ENCODE data around the gene IL17C. TPM values are rescaled to one million over a fixed set of nuclear protein-coding genes. Genes with fewer than 3 reads are reported as not detected.

IL17C gene
- total and polyA plus RNA-seq, 9 of the 15 experiments (the other 6 are each of a cell fraction or from before 2014, with no cell fraction given): not detected

DNA sequence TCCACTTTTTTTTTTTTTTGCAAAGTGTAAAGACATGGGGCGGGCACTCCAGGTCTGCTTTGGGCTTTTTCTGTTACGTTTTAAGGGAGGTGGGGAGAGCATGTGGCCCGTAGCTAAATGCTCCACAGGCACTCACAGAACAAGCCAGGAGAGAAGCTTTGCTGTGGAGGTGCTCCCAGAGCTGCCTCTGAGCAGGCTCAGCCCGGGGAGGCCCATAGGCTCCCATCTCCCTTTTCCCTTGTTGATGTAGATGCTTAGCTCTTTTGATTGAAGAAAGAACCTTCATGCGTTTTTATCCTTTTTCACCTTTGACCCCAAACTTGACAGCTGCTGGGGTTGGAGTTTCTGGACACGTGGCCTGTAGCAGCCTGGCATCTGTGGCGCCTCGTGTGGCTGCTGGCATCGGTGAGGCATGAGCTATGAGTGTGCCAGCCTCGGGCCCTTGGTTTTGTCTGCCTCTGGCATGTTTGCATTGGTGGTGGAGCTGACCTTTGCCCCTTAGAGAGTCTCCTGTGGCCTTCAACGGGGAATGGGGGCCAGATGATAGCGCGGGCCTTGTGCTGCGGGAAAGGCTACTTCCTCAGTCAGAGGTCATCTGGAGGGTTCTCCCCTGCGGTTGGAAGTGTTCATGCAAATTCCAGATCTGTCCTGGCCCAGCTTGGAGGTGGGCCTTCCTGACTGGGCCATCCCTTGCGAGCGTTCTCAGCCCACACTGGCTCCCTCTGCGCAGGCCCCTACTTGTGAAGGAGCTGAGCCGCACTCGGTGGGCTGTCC lies 20.0 kb upstream of the IL17C start (continued):
- TF ChIP-seq, protein P1, sequence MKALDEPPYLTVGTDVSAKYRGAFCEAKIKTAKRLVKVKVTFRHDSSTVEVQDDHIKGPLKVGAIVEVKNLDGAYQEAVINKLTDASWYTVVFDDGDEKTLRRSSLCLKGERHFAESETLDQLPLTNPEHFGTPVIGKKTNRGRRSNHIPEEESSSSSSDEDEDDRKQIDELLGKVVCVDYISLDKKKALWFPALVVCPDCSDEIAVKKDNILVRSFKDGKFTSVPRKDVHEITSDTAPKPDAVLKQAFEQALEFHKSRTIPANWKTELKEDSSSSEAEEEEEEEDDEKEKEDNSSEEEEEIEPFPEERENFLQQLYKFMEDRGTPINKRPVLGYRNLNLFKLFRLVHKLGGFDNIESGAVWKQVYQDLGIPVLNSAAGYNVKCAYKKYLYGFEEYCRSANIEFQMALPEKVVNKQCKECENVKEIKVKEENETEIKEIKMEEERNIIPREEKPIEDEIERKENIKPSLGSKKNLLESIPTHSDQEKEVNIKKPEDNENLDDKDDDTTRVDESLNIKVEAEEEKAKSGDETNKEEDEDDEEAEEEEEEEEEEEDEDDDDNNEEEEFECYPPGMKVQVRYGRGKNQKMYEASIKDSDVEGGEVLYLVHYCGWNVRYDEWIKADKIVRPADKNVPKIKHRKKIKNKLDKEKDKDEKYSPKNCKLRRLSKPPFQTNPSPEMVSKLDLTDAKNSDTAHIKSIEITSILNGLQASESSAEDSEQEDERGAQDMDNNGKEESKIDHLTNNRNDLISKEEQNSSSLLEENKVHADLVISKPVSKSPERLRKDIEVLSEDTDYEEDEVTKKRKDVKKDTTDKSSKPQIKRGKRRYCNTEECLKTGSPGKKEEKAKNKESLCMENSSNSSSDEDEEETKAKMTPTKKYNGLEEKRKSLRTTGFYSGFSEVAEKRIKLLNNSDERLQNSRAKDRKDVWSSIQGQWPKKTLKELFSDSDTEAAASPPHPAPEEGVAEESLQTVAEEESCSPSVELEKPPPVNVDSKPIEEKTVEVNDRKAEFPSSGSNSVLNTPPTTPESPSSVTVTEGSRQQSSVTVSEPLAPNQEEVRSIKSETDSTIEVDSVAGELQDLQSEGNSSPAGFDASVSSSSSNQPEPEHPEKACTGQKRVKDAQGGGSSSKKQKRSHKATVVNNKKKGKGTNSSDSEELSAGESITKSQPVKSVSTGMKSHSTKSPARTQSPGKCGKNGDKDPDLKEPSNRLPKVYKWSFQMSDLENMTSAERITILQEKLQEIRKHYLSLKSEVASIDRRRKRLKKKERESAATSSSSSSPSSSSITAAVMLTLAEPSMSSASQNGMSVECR (CRISPR knock-in tag; IDR thresholded peaks at IDR 0.05): peak; percentile 65
- TF ChIP-seq, protein P2, sequence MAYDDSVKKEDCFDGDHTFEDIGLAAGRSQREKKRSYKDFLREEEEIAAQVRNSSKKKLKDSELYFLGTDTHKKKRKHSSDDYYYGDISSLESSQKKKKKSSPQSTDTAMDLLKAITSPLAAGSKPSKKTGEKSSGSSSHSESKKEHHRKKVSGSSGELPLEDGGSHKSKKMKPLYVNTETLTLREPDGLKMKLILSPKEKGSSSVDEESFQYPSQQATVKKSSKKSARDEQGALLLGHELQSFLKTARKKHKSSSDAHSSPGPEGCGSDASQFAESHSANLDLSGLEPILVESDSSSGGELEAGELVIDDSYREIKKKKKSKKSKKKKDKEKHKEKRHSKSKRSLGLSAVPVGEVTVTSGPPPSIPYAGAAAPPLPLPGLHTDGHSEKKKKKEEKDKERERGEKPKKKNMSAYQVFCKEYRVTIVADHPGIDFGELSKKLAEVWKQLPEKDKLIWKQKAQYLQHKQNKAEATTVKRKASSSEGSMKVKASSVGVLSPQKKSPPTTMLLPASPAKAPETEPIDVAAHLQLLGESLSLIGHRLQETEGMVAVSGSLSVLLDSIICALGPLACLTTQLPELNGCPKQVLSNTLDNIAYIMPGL (CRISPR knock-in tag; IDR thresholded peaks at IDR 0.05): no peak
- TF ChIP-seq ARID1B (IDR thresholded peaks at IDR 0.05) (no peak), BHLHE40 (IDR thresholded peaks at IDR 0.05; ENCODE audit: low read length) (no peak), RFX5 (IDR thresholded peaks at IDR 0.05; ENCODE audit: low read depth, low read length) (no peak), ZFX (CRISPR knock-in tag; IDR thresholded peaks at IDR 0.05) (peak; percentile 51; the same call in 1 of the 2 replicates), FOXA3 (CRISPR knock-in tag; conservative IDR thresholded peaks at IDR 0.05 in 1 of 2, IDR thresholded peaks at IDR 0.05 in 1 of 2) (peak in 1 of 2 experiments; percentile 72; a peak in 1 of 4 replicates), SP1 (CRISPR knock-in tag; IDR thresholded peaks at IDR 0.05) (no peak), PHB (CRISPR knock-in tag; IDR thresholded peaks at IDR 0.05) (no peak), NR2C2 (CRISPR knock-in tag; IDR thresholded peaks at IDR 0.05) (0 out of 2 replicates have a peak, but pooled peaks have one; percentile 74), NR2C2 (tag; IDR thresholded peaks at IDR 0.05) (0 out of 2 replicates have a peak, but pooled peaks have one; percentile 26), PHF20 (IDR thresholded peaks at IDR 0.05; ENCODE audit: partially characterized antibody) (no peak), SMARCA4 (IDR thresholded peaks at IDR 0.05) (no peak), ETS2 (tag; IDR thresholded peaks at IDR 0.05; ENCODE audit: borderline replicate concordance, poor library complexity, severe bottlenecking) (no peak)
- TF ChIP-seq, protein P3, sequence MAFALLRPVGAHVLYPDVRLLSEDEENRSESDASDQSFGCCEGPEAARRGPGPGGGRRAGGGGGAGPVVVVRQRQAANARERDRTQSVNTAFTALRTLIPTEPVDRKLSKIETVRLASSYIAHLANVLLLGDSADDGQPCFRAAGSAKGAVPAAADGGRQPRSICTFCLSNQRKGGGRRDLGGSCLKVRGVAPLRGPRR (CRISPR knock-in tag; IDR thresholded peaks at IDR 0.05): no peak
- TF ChIP-seq, protein P4, sequence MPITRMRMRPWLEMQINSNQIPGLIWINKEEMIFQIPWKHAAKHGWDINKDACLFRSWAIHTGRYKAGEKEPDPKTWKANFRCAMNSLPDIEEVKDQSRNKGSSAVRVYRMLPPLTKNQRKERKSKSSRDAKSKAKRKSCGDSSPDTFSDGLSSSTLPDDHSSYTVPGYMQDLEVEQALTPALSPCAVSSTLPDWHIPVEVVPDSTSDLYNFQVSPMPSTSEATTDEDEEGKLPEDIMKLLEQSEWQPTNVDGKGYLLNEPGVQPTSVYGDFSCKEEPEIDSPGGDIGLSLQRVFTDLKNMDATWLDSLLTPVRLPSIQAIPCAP (CRISPR knock-in tag; IDR thresholded peaks at IDR 0.05; ENCODE audit: borderline replicate concordance): no peak
- TF ChIP-seq, protein P5, sequence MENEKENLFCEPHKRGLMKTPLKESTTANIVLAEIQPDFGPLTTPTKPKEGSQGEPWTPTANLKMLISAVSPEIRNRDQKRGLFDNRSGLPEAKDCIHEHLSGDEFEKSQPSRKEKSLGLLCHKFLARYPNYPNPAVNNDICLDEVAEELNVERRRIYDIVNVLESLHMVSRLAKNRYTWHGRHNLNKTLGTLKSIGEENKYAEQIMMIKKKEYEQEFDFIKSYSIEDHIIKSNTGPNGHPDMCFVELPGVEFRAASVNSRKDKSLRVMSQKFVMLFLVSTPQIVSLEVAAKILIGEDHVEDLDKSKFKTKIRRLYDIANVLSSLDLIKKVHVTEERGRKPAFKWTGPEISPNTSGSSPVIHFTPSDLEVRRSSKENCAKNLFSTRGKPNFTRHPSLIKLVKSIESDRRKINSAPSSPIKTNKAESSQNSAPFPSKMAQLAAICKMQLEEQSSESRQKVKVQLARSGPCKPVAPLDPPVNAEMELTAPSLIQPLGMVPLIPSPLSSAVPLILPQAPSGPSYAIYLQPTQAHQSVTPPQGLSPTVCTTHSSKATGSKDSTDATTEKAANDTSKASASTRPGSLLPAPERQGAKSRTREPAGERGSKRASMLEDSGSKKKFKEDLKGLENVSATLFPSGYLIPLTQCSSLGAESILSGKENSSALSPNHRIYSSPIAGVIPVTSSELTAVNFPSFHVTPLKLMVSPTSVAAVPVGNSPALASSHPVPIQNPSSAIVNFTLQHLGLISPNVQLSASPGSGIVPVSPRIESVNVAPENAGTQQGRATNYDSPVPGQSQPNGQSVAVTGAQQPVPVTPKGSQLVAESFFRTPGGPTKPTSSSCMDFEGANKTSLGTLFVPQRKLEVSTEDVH (IDR thresholded peaks at IDR 0.05; ENCODE audit: low read depth, partially characterized antibody): no peak

Measured in K562 (cell line).